Osteoblast (primary cell): ENCODE data around the gene SYT14. TPM values are rescaled to one million over a fixed set of nuclear protein-coding genes. Genes with fewer than 3 reads are reported as not detected.

Experiments used
- DNase-seq: peaks from one replicate; pipeline ENCODE4 v3.0.0; 2011; ENCODE audit warnings: low spot score, mixed read lengths; ENCODE audit not compliant: insufficient read length; ENCODE audit errors: missing footprints
- H2AFZ ChIP-seq: 2 replicates; pipeline ENCODE4 v1.6.0; 2011; ENCODE audit warnings: mild to moderate bottlenecking, low read length
- H3K27ac ChIP-seq: 2 replicates; pipeline ENCODE4 v1.5.1; 2011; ENCODE audit warnings: mild to moderate bottlenecking, low read depth, low read length, moderate library complexity
- H3K27me3 ChIP-seq: 2 replicates; pipeline ENCODE4 v1.6.0; 2012; ENCODE audit warnings: mild to moderate bottlenecking, control low read depth, inconsistent platforms, low read length, moderate library complexity; ENCODE audit not compliant: insufficient read depth
- H3K36me3 ChIP-seq: 2 replicates; pipeline ENCODE4 v1.5.1; 2011; ENCODE audit warnings: mild to moderate bottlenecking, low read length, control low read depth, moderate library complexity; ENCODE audit not compliant: insufficient read depth
- H3K4me1 ChIP-seq: 2 replicates; pipeline ENCODE4 v1.5.1; 2011; ENCODE audit warnings: mild to moderate bottlenecking, low read length, control low read depth, moderate library complexity; ENCODE audit not compliant: insufficient read depth
- H3K4me2 ChIP-seq: 2 replicates; pipeline ENCODE4 v1.6.0; 2011; ENCODE audit warnings: mild to moderate bottlenecking, low read length; ENCODE audit not compliant: insufficient read depth
- H3K4me3 ChIP-seq: fragments of 200-600 bp; sonication (generic); 3 replicates; pipeline ENCODE4 v1.5.1; 2012; ENCODE audit warnings: mild to moderate bottlenecking, low read length, inconsistent platforms; ENCODE audit not compliant: insufficient read depth
- H3K79me2 ChIP-seq: 2 replicates; pipeline ENCODE4 v1.6.0; 2012; ENCODE audit warnings: mild to moderate bottlenecking, low read length, control low read depth, inconsistent platforms; ENCODE audit not compliant: insufficient read depth
- H3K9me3 ChIP-seq: 2 replicates; pipeline ENCODE4 v1.5.1; 2011; ENCODE audit warnings: low read depth, low read length, control low read depth
- H4K20me1 ChIP-seq: 2 replicates; pipeline ENCODE4 v1.6.0; 2012; ENCODE audit warnings: mild to moderate bottlenecking, low read length, control low read depth; ENCODE audit not compliant: insufficient read depth
- total RNA-seq: library from RNA; depleted of rRNA; stranded (reverse); fragments of >200 nt; gene quantifications from 2 replicates; pipeline ENCODE4 v1.2.3, GENCODE V29; 2012
- TF ChIP-seq, protein P1 (sequence below): IDR thresholded peaks from 2 replicates; pipeline ENCODE4 v1.5.1; 2011; ENCODE audit warnings: mild to moderate bottlenecking, low read depth, low read length, moderate library complexity; ENCODE audit errors: extremely low read depth

SYT14 gene
- total RNA-seq, 1 donor, result 0.36 TPM

DNA sequence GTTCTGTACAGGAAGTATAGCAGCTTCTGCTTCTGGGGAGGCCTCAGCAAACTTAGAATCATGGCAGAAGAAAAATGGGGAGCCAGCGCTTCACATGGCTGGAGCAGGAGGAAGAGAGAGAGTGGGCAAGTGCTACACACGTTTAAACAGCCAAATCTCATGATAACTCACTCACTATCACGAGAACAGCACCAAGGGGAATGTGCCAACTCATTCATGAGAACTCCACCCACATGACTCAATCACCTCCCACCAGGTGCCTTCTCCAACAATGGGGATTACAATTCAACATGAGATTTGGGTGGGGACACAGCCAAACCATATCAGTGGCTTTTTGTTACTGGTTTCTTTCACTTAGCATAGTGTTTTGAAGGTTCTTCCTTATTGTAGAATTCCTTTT lies 138.6 kb downstream of the SYT14 start:
- Histone ChIP-seq H4K20me1 (no peaks in the 10 kb centered on the region), H2AFZ (no peak overlapping the region), H3K36me3 (no peaks in the 10 kb centered on the region), H3K9me3 (no peaks in the 10 kb centered on the region), H3K4me1 (no peaks in the 10 kb centered on the region), H3K4me3 (no peak overlapping the region), H3K4me2 (no peak overlapping the region), H3K79me2 (no peaks in the 10 kb centered on the region), H3K27me3 (no peaks in the 10 kb centered on the region), H3K27ac (no peak overlapping the region)
- DNase-seq, result no peak
- TF ChIP-seq, protein P1, sequence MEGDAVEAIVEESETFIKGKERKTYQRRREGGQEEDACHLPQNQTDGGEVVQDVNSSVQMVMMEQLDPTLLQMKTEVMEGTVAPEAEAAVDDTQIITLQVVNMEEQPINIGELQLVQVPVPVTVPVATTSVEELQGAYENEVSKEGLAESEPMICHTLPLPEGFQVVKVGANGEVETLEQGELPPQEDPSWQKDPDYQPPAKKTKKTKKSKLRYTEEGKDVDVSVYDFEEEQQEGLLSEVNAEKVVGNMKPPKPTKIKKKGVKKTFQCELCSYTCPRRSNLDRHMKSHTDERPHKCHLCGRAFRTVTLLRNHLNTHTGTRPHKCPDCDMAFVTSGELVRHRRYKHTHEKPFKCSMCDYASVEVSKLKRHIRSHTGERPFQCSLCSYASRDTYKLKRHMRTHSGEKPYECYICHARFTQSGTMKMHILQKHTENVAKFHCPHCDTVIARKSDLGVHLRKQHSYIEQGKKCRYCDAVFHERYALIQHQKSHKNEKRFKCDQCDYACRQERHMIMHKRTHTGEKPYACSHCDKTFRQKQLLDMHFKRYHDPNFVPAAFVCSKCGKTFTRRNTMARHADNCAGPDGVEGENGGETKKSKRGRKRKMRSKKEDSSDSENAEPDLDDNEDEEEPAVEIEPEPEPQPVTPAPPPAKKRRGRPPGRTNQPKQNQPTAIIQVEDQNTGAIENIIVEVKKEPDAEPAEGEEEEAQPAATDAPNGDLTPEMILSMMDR, result no peak

DNA sequence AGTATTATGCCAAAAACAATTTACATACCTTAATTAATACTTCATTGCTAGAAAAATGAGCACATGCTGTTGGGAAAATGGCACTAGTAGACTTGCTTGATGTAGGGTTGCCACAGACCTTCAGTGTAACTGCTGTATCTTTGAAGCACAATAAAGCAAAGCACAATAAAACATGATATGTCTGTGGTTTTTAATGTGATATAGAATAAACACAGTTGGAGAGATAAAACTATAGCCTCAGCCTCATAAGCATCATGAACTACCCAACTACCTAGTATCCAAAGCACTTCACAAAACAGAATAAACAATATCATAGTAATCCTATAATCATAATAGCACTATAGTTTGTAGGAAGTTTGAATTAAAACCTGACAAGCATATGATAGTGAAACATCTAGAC lies 143.5 kb downstream of the SYT14 start:
- H3K4me2 ChIP-seq, result no peak overlapping the region
- H3K9me3 ChIP-seq, result no peaks in the 10 kb centered on the region
- H3K4me1 ChIP-seq, result no peaks in the 10 kb centered on the region
- TF ChIP-seq, protein P1, result no peak
- no peak for DNase-seq
- H3K27me3 ChIP-seq, result no peaks in the 10 kb centered on the region
- H3K79me2 ChIP-seq, result no peaks in the 10 kb centered on the region
- H3K4me3 ChIP-seq, result no peak overlapping the region
- no peak overlapping the region for H2AFZ ChIP-seq
- no peaks in the 10 kb centered on the region for H4K20me1 ChIP-seq
- H3K36me3 ChIP-seq, result no peaks in the 10 kb centered on the region
- no peak overlapping the region for H3K27ac ChIP-seq

DNA sequence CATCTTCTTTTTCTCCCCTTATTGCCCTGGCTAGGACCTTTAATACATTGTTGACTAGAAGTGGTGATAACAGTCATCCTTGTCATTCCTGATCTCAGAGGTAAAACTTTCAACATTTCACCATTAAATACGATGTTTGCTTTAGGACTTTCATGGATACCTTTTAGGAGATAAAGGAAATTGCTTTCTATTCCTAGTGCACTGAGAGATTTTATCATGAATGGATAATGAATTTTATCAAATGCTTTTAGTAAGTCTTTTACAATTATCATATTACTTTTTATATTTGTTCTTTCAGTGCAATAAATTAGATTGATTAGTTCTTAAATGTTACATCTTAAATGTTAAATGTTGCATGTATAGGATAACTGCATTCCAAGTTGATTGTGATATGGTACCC lies 147.3 kb downstream of the SYT14 start:
- no peaks in the 10 kb centered on the region for H3K27me3 ChIP-seq
- no peaks in the 10 kb centered on the region for H3K4me1 ChIP-seq
- no peak overlapping the region for H2AFZ ChIP-seq
- no peak for DNase-seq
- H3K36me3 ChIP-seq, result no peaks in the 10 kb centered on the region
- H4K20me1 ChIP-seq, result no peaks in the 10 kb centered on the region
- no peaks in the 10 kb centered on the region for H3K9me3 ChIP-seq
- no peak overlapping the region for H3K27ac ChIP-seq
- TF ChIP-seq, protein P1, result no peak
- no peak overlapping the region for H3K4me3 ChIP-seq
- H3K79me2 ChIP-seq, result no peaks in the 10 kb centered on the region
- no peak overlapping the region for H3K4me2 ChIP-seq

DNA sequence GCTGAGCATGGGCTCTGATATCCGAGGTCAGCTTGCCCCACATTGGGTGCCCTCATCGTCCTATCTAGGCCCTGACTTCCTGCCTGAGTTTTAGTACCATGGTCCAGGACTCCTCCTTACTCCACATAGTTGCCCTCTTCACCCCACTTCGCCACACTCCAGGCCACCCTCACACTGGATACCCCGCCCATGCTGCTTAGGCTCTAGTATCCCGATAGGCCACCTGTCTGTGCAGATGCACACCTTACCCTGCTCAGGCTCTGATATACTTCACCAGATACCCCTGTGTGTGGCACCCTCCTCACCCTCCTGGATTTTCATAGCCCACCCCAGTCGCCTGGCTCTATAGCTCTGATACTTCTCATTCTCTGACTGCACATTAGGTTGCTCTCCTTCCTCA lies 149.0 kb downstream of the SYT14 start:
- Histone ChIP-seq H3K79me2 (no peaks in the 10 kb centered on the region), H3K27ac (no peak overlapping the region), H2AFZ (no peak overlapping the region), H3K9me3 (no peaks in the 10 kb centered on the region), H3K4me1 (no peaks in the 10 kb centered on the region), H3K36me3 (no peaks in the 10 kb centered on the region), H3K4me2 (no peak overlapping the region), H3K4me3 (no peak overlapping the region), H3K27me3 (no peaks in the 10 kb centered on the region), H4K20me1 (no peaks in the 10 kb centered on the region)
- no peak for DNase-seq
- TF ChIP-seq, protein P1, result no peak
